Activated B cell treated with CpG ODN at 0.5 μM for 24 hours (primary cell): ENCODE results near the gene TOMM6. TPM values are rescaled to one million over a fixed set of nuclear protein-coding genes. Genes with fewer than 3 reads are reported as not detected.
"Not testable (repeated sequence)": the region's sequence is repeated elsewhere in the genome, so short reads cannot be mapped to it uniquely, and the experiment has no call there.

Source experiments
- ATAC-seq: fragments of 200-7000 bp; cut with Tn5 transposase; one replicate; pipeline ENCODE4 v1.10.0; 2021; ENCODE audit warnings: low read depth, mild to moderate bottlenecking, moderate library complexity
- CTCF ChIA-PET: fragments of 350-600 bp; sonication (Branson Sonifier 250); formaldehyde crosslinking; loops from one replicate; lab custom pipeline; 2021; ENCODE audit warnings: antibody characterized with exemption; lab: Charles Lee
- POLR2A ChIA-PET: fragments of 350-600 bp; sonication (Branson Sonifier 250); formaldehyde crosslinking; loops from one replicate; lab custom pipeline; 2021; ENCODE audit warnings: antibody characterized with exemption; lab: Charles Lee
- DNase-seq: peaks from one replicate; pipeline ENCODE4 v3.0.0; 2022
- H3K27ac Mint-ChIP-seq: one replicate; pipeline ENCODE4 v1.8.0; 2020; ENCODE audit warnings: mixed read lengths
- H3K27me3 Mint-ChIP-seq: one replicate; pipeline ENCODE4 v1.8.0; 2021; ENCODE audit warnings: mixed read lengths
- H3K36me3 Mint-ChIP-seq: one replicate; pipeline ENCODE4 v1.8.0; 2021; ENCODE audit warnings: low read depth, mixed read lengths
- H3K4me1 Mint-ChIP-seq: one replicate; pipeline ENCODE4 v1.8.0; 2021; ENCODE audit warnings: mixed read lengths
- H3K4me3 Mint-ChIP-seq: one replicate; pipeline ENCODE4 v1.8.0; 2020; ENCODE audit warnings: mild to moderate bottlenecking, mixed read lengths
- H3K9me3 Mint-ChIP-seq: one replicate; pipeline ENCODE4 v1.8.0; 2020; ENCODE audit warnings: mixed read lengths
- intact Hi-C: fragments of 100-400 bp; cut with micrococcal nuclease; formaldehyde crosslinking; loops from one replicate; pipeline ENCODE4 v1.15.1; 2024
- total RNA-seq: library from RNA; stranded (reverse); gene quantifications from 2 replicates; pipeline ENCODE4 v1.2.3, GENCODE V29; 2022
- TF ChIP-seq, protein P1 (sequence below): fragments of 200-600 bp; IDR thresholded peaks from one replicate; pipeline ENCODE4 v1.8.0; 2022; ENCODE audit warnings: antibody characterized with exemption, mild to moderate bottlenecking

TOMM6 gene
- total RNA-seq, 1 donor from 2014 or later = 219 TPM

DNA sequence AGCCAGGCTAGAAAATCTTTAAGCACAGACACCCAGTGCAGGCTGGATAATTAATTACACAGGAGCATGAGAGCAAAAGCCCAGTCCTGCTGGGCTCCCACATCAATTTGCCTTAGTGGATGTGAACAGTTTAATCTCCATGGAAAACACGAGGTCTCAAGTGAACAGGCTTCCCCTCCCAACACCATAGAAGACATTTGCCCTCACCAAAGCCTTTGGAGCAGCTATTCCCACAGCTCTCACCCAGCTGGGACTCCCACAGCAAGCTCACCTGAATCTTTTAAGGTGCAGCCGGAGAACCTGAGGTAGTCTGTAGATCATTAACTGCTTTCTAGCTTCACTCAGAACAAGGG lies 12.0 kb downstream of the TOMM6 start:
- Mint-ChIP-seq H3K4me3 (no peak overlapping the region), H3K36me3 (peaks cover 38% of the 10 kb centered on the region), H3K27ac (no peak overlapping the region), H3K27me3 (no peaks in the 10 kb centered on the region), H3K4me1 (no peaks in the 10 kb centered on the region), H3K9me3 (no peaks in the 10 kb centered on the region)
- POLR2A ChIA-PET = interaction anchor here (0.5 kb wide), 1 partner anchor 51 kb away, joined by 4 read pairs; no protein-coding TSS in a partner anchor
- DNase-seq (no peak), ATAC-seq (no peak)
- intact Hi-C loops = no loop called here
- TF ChIP-seq, protein P1, sequence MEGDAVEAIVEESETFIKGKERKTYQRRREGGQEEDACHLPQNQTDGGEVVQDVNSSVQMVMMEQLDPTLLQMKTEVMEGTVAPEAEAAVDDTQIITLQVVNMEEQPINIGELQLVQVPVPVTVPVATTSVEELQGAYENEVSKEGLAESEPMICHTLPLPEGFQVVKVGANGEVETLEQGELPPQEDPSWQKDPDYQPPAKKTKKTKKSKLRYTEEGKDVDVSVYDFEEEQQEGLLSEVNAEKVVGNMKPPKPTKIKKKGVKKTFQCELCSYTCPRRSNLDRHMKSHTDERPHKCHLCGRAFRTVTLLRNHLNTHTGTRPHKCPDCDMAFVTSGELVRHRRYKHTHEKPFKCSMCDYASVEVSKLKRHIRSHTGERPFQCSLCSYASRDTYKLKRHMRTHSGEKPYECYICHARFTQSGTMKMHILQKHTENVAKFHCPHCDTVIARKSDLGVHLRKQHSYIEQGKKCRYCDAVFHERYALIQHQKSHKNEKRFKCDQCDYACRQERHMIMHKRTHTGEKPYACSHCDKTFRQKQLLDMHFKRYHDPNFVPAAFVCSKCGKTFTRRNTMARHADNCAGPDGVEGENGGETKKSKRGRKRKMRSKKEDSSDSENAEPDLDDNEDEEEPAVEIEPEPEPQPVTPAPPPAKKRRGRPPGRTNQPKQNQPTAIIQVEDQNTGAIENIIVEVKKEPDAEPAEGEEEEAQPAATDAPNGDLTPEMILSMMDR = no peak
- CTCF ChIA-PET = interaction anchor here (0.6 to 1.3 kb wide), 2 partner anchors 12 to 57 kb away, joined by 3 to 5 read pairs; partner anchors contain the start of gene TOMM6

DNA sequence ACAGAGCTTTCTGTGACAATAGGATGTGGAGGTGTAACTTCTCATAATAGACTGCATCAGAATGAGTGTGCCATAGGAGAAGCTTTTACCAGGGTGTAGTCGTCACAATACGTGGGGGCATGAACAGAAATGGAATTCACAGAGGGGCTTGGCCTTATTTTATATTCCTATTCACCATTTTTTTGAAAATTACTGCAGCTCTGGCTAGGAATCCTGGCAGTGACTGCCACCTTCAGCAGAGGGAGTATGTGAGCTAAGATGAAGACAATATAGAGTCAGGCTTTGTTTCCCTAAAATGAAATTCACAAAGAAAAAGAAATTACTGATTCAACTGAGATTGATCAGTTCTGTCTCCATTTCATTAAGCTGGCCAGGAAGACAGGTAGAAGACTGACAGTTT lies 13.9 kb downstream of the TOMM6 start:
- no peak for DNase-seq
- H3K9me3 Mint-ChIP-seq = no peaks in the 10 kb centered on the region
- POLR2A ChIA-PET = interaction anchor here (1.0 kb wide), 1 partner anchor 120 kb away, joined by 3 read pairs; the partner anchor contains the start of gene MED20

DNA sequence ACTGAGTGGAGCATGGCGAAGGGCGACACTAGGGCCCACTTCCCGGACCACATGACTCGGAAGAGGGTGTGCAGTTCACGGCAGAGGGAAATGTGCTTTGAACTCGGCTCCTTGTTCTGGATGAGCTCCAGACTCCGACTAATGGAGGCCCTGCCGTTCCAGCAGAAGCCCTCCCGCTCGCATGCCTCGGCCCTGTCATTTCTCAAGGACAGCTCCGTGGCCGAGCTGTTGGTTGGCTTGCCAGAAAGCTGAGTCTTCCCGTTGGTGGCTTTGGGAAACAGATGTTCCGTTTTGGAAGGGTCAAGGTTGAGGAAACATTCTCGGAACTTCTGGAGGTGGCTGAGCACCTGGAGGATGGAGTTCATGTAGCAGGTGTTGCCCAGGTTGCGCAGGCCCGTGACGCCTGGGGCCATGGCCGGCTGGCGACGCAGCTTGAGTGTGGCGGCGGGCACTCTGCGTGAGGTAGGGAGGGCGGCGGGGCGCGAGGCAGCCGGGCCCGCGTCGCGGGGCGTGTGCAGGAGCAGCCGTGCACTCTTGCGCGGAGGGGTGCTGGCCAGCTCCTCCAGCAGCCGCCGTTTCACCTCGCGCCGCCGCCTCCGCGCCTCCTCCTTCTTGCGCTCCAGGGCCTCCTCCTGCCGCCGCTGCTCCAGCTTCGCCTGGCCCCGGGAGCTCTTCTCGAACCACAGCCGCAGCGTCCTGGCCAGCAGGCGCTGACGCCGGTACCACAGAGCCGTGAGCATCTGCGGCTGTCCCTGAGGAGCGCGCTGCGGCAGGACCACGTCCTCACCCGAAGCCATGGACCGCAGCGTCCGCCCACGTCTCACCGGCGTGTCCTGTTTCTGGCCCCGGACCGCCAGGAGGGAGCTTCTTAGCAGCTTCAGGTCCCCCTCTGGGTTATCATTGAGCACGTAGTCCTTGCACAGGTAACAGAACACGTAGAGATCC lies 18.6 kb downstream of the TOMM6 start:
- ChIA-PET CTCF (no interaction called here), POLR2A (no interaction called here)
- H3K27me3 Mint-ChIP-seq = no peaks in the 10 kb centered on the region
- H3K9me3 Mint-ChIP-seq = no peaks in the 10 kb centered on the region
- H3K4me1 Mint-ChIP-seq = no peaks in the 10 kb centered on the region
- H3K36me3 Mint-ChIP-seq = peaks cover 16% of the 10 kb centered on the region
- H3K27ac Mint-ChIP-seq = no peak overlapping the region
- H3K4me3 Mint-ChIP-seq = no peak overlapping the region
- ATAC-seq (no peak), DNase-seq (no peak)
- TF ChIP-seq, protein P1 = no peak
- intact Hi-C loops = no loop called here

More for the DNA sequence above, 13.9 kb downstream of the TOMM6 start:
- no peak for ATAC-seq
- H3K27me3 Mint-ChIP-seq = no peaks in the 10 kb centered on the region
- H3K4me1 Mint-ChIP-seq = no peaks in the 10 kb centered on the region
- no peak overlapping the region for H3K4me3 Mint-ChIP-seq
- CTCF ChIA-PET = interaction anchor here (0.8 to 2.0 kb wide), 3 partner anchors 14 to 244 kb away, joined by 3 to 19 read pairs (median 4); partner anchors contain the start of genes BYSL, MED20 and TOMM6
- TF ChIP-seq, protein P1 = no peak
- intact Hi-C loops = loop anchor here (1.0 kb wide), 1 partner anchor 243 kb away; no protein-coding TSS in a partner anchor
- H3K27ac Mint-ChIP-seq = no peak overlapping the region
- H3K36me3 Mint-ChIP-seq = peaks cover 31% of the 10 kb centered on the region

DNA sequence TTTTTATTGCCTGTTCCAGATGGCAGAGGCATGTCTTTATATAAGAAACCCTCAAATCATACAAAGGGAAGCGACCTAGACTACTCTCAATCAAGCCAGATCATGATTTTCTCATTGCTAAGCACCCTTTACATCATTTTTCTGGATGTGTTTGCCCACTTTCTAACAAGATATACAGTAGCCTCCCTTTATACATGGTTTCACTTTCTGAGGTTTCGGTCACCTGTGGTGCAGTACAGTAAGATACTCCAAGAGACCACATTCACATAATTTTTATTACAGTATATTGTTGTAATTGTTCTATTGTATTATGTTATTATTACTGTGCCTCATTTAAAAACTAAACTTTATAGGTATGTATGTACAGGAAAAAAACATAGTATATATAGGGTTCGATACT lies 23.6 kb downstream of the TOMM6 start:
- ATAC-seq (no peak), DNase-seq (no peak)
- Mint-ChIP-seq H3K4me3 (no peak overlapping the region), H3K4me1 (no peaks in the 10 kb centered on the region), H3K27me3 (no peaks in the 10 kb centered on the region), H3K36me3 (peaks cover 5% of the 10 kb centered on the region), H3K9me3 (no peaks in the 10 kb centered on the region), H3K27ac (no peak overlapping the region)
- ChIA-PET POLR2A (no interaction called here), CTCF (no interaction called here)
- intact Hi-C loops = loop anchor here (10.0 kb wide), 1 partner anchor 64 kb away; no protein-coding TSS in a partner anchor
- TF ChIP-seq, protein P1 = no peak

DNA sequence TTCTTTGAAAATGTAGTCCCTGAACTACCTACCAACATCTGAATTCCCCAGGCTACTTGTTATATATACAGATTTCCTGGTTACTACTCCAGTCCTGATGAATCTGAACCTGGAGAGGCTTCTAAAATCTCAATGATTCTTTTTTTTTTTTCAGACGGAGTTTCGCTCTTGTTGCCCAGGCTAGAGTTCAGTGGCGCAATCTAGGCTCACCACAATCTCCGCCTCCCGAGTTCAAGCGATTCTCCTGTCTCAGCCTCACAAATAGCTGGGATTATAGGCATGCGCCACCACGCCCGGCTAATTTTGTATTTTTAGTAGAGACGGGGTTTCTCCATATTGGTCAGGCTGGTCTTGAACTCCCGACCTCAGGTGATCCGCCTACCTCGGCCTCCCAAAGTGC lies 24.5 kb downstream of the TOMM6 start:
- intact Hi-C loops = loop anchor here (10.0 kb wide), 1 partner anchor 63 kb away; no protein-coding TSS in a partner anchor
- DNase-seq, H3K36me3 Mint-ChIP-seq, CTCF ChIA-PET, H3K27ac Mint-ChIP-seq, H3K27me3 Mint-ChIP-seq, POLR2A ChIA-PET, H3K9me3 Mint-ChIP-seq, ATAC-seq, H3K4me1 Mint-ChIP-seq, H3K4me3 Mint-ChIP-seq: not testable (repeated sequence)
